Inferior parietal cortex (tissue), 1 donor: Measurements from ENCODE around the gene USP48.

ENCODE experiments used
- DNase-seq: peaks from one replicate; pipeline ENCODE4 v3.0.0-alpha.2; 2016; ENCODE audit errors: extremely low spot score

Gene USP48

DNA sequence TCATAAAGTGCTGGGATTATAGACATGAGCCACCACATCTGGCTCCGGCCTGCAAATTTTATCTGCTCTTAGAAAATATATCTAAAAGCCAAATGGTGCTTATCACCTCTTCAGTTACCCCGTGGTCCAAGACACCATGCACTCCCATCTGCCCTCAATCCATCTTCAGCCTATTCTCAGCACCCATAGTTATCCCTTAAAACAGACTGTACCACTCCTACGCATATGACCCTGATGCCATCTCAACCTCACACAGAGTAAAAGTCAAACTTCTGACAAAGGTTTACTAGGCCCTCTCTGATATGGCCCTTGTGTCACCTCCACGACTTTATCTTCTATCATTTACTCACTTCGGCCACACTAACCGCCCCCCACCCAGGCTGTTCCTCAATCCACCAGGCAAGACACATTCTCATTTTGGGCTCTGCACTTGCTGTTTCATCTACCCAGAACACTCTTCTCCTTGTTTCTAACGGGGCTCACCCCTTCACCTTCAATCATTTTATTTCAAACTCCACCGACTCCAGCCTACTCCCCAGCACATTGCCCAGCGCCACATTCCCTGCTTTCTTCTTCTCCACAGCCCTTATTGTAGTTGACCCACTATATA, 33.0 kb downstream of the USP48 start:
- no peak for DNase-seq

DNA sequence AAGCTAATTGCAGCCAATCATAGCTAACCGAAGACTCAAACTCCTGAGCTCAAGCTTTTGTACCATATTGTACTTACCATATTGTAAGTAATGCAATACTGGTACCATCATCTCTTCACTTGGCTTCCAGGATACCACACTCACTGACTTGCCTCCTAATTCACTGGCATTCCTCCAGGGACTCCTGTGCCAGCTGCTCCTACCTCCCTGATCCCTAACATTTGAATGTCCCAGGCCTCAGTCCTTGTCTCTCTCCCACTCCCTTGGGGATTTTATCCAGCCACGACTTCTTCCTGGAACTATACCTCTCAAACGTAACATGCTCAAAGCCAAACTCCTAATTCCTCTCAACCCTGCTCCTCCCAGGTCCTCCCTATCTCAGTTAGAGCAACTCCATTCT, 33.8 kb downstream of the USP48 start:
- DNase-seq: no peak

DNA sequence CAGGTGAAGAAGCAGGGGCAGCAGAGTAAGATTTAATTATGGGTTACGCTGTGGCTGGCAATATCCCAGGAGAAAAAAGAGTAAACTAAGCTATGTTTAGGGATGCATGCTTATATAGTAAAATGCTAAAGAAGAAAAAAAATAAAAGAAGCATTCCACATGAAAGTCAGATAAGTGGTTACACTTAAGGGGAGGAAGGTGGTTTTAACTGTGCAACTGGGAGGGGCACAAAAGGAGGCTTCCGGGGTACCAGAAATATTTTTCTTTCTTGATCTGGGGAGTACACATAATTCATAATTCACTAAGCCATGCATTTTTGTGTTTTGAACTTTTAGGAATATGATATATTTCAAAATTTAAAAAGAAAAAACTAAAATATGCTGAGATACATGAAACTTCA, 39.5 kb downstream of the USP48 start:
- no peak for DNase-seq

DNA sequence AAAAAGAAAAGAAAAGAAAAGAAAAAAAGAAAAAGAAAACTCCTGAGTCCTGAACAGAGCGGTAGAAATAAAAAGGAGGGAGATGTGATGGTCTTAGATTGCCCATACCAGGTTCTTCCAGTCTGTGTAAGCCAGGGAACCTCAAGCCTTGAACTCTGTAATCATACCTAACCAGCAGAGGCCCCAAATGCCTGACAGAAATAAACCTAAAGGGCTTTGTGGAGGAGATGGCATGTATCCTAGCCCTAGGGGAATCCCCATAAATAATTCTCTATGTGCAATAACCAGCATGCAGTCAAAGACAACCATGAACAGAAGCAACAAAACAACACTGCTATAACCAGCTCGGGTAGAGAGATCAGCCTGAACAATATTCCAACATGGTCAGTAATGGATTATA, 40.4 kb downstream of the USP48 start:
- DNase-seq: no peak

DNA sequence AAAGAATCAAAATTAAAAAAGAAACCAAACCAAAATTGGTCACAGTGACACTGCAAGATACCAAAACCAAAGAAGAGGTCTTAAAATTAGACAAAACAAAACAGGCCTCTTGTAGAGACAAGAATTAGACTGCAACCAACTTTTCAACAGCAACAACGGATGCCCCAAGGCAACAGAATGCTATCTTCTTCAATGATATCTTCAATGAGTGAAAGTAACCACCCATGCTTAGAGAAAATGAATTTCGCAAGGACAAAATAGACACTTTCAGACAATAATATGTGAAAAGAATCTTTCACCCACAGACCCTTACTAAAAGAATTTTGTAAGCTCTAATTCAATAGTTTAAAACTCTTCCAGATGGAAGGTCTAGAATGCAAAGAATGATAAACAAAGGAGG, 41.7 kb downstream of the USP48 start:
- no peak for DNase-seq

DNA sequence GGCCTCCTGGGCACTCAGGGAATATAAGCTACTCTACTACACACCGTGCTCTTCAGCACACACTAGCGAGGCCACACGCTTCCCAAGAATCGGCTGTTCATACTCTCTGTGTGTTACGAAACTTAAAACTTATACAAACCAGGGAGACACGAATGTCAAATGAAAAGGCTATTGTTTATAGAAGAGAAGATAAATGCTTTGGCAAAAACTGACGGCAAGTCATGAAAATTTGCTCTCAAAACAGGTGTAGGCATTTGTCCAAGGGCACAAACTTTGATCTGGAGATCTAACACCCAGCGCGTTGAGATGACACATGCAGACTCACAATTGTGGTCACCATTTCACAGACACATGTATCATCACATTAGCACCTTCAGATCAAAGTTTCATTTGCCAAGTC, 46.1 kb downstream of the USP48 start:
- no peak for DNase-seq

DNA sequence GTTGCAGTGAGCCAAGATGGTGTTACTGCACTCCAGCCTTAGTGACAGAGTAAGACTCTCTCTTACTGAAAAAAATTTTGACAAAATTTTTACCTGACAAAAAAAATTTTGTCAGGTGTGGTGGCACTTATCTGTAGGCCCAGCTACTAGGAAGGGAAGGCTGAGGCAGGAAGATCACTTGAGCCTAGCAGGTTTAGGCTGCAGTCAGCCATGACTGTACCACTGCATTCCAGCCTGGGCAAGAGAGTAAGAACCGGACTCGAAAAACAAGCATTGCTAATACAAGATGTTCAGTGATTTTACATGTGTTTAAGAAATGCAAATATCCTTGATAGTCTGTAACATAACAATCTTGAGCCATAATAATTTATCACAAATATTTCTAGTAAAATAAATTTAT, 46.9 kb downstream of the USP48 start:
- DNase-seq: no peak

DNA sequence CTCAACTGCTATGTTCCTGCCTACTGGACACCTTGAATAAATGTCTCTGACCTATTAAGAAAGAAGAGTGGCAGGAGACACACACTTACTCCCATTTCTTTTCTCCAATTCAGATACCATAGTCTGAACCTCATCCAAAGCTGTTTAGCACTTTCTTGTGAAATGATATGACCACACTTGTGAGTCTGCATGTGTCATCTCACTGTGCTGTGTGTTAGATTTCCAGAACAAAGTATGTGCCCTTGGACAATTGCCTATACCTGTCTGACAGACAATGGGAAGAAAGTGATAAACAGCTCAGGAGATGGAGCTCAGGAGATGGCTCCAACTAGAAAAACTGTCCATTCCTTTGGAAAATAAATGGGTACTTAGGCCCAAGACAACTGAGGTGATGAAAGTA, 48.4 kb downstream of the USP48 start:
- DNase-seq: no peak

DNA sequence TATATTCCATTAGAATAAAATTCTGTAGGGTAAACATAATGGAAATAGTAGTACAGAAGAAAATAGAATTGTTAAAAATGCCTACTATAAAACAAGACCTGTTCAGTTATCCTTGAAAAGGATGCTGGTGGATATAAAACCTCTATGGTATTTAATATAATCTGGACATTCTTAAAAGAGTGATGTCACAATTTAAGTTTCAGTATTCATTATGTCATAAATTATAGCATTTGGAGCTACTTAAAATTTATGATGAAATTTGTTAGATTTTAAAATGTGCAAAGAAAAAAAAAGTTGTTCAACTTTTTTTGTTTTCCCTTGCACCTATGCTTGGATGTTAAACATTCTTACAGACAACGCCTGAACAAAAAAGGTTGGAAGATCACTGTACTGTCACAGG, 50.3 kb downstream of the USP48 start:
- no peak for DNase-seq

DNA sequence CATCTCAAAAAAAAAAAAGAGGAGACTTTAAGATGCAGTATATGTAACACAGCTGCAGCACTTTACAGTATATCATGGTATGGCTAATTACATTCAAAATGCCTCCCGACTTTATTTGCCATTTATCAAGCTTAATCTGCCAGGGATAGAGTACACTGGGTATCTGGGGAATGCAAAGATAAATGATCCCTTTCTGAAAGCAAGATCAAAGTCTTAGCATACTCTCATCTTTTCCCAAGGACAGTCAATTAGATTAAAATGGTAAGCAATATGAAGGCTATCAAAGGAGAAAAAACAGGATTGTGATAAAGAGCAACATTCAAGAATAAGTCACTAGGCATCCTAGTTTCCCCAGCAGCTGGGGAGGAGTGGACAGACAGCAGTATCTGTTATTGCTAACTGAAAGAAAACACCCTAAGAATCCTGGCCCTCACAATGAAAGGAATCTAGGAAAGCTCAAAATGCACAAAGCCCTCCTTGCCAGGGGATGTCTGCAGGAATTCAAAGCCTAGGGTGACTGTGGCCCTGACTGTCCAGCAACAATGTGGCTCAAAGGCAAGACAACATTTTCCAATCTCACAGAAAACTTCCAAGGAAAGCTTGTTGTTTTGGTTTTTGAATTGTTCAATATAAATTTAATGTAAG, 57.1 kb downstream of the USP48 start:
- DNase-seq: no peak

DNA sequence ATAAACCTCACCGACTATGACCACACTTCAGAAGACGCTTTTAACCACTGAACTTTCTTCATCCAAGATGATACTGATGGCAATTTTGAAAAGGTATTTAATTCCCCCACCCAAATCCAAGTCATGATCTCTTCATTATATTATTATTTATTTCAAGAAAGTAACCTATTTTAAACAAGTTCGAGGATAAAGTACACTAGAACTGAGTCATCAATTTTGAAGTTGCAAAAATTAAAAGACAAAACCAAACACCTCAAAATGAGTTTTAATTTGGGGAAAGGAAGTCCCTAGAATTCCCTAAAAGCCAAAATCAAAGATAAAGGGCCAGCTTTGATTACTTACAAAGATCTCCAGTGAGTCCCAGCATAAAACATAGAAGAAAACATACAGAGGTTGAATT, 58.4 kb downstream of the USP48 start:
- no peak for DNase-seq

DNA sequence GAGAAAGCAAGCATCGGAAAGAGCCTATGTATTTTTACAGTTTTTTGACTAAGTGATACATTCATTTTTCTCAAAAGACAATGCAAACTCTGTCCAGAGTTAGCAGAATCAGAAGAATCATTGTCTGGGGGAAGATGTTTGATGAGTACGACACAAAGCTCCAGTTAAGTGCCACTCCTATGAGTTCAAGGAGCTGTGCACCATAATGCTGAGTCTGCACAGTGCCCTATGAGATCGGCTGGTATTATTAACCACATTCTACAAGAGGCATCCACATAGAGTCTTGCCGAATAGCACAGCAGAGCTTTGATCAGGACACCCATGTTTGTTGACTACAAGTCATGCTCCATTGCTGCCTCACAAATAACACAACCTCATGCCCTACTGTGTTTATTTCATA, 58.9 kb downstream of the USP48 start:
- no peak for DNase-seq

DNA sequence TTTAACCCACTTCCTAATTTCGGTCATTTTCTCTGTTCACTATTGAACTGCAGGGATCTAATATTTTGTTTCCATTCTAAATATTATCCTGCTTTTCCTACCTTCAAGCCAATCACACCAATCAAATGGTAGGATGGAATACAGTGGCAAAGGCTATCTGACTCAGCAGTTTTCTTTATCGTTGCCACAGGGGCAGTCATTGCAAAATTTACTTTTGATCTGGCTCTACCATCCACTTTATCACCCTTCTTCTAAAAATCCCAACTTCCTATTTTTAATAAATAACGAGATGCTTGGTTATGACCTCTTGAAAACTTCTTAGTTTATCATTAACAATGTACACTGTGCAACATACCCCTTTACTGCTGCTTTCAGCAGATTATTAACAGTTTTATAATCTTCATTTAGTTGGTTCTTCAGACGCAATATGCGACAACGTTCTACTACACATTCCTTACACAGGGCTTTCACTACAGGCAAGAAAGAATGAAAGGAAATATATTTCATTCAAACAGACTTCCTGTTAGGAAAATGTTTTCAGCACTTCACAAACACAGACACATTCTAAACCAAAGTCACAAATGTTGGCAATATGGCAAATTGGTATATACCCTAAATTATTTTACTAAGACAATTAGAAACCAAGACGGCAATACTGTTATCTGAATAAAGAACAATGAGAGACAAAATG, 61.5 kb downstream of the USP48 start:
- no peak for DNase-seq

DNA sequence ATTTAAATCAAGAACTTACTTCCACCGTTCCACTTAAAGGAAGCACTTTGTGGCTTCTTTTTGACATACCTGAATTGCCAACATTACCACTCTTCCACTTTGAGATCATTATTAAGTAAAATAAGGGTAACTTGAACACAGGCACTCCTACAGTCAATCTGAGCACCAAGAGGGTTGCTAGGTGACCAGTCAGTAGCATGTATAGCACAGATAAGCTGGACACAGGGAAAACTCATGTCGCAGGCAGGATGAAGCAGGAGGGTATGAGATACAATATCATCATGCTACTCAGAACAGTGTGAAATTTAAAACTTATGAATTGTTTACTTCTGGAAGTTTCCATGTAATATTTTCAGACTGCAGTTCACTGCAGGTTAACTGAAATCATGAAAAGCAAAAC, 66.8 kb downstream of the USP48 start:
- no peak for DNase-seq

DNA sequence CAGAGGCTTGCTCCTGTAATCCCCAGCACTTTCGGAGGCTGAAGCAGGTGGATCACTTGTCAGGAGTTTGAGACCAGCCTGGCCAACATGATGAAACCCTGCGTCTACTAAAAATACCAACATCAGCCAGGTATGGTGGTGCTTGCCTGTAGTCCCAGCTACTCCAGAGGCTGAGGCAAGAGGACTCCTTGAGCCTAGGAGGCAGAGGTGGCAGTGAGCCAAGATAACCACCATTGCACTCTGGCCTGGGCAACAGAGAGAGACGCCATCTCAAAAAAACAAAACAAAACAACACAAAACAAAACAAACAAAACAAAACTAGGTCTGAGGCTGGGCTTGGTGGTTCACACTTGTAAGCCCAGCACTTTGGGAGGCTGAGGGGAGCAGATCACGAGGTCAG, 75.1 kb downstream of the USP48 start:
- DNase-seq: no peak

DNA sequence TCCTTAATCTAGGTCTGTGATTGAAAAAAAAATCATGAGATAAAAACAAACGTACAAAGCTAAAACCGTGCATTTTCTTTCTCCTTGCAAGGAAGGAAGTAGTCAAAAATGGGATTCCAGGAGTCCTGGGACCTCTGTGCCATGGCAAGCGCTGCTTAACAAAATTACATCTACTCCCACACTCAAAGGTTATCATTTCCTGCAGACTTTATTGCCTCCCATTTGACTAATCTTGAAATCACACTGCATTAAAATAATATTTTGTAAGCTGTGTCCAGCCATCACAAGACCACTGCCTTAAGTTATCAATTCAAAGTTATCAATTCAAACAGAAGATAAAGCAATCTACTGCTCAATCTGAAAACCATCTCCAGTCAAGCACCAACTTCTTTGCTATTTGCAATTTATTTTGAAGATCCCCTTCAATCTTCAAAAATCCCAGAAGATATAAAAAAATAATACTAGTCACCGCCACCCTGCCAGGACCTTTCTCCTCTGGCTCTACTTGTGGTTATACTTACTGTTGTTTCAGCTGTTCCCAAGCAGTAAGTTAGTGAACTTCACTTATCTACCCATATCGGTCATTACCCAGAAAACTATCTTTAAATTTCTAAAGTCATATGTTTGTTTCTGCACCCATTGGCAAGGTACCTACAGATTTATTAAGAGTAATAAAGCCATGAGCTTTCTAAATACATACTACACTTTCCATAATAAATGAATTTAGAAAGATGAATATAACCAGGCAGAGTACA, 75.7 kb downstream of the USP48 start:
- no peak for DNase-seq

DNA sequence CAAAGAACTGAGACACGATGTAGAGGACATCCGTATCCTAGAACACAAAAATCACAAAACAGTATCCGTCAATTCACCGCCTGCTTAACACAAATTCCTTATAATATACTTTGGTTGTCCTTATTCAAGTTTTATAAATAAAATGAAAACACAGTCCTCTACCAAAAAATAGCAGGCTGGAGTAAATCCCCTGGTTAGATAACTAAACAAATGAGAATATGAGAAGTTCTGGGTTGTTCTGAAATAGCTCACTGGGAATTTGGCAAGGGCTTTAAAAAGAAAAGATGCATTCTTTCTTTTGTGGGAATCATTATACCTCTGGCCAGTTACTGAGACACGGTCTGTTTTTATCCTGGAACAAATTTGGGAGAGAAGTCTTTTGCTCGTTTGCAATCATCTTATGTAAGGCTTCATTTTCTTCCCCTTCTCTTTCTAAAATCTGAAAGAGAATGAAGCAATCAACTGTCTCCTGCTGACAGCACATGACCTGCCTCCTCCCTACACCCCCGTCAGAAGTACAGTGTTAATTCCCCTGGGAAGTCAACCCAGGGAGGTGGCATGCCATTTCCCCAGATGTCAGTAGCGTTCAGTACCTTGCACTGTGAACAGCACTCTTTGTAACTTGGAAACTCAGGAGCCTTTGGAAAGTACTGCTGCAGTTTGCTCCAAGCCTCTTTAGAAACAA, 76.7 kb downstream of the USP48 start:
- DNase-seq: peak; percentile 66

DNA sequence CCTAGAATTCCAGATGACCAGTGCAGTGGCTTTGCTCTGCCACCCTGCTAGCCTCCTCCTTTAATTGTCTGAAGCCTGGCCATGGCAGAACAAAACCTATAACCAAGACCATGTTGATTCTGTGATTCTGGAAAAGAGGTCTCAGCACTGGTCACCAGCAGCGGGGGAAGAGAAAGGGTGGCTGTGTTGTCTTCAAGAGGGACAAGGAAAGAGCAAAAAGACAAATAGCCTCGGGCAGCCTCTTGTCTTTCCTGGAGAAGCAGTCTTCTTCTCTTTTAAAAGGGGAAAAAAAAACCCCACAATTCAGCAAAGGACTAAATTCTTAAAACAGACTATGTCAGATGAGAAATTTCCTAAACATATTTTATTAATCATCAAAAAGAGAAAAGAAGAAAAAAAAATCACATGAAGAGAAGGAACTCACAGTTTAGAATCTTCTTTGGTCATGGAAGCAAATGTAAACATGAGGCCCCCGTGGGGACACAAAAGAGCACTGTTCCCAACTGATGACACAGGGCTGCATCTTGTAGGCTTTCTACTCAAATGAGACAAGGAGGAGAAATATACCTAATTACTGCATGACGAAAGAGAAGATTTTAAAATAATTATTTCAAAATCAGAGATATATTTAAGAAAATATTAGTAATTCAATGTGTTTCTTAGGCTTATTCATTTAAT, 77.5 kb downstream of the USP48 start:
- peak; percentile 71 for DNase-seq

DNA sequence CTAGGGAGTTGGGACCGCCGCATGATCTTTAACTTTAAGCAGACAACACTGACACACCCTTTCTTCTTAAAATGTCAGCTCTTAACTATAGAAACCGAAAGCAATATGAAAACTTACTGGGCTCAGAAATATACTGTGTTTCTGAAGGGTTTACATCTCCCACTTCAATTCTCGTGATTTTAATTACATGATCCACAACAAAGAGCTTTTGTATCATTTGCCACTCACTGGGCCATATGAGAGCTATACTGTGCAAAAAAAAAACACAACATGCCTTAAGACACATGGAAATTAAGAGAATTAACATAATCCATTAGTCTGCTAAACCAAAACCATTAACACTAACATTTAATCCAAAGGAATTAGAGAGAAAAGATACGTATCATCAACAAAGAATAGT, 78.8 kb downstream of the USP48 start:
- DNase-seq: peak; percentile 13

DNA sequence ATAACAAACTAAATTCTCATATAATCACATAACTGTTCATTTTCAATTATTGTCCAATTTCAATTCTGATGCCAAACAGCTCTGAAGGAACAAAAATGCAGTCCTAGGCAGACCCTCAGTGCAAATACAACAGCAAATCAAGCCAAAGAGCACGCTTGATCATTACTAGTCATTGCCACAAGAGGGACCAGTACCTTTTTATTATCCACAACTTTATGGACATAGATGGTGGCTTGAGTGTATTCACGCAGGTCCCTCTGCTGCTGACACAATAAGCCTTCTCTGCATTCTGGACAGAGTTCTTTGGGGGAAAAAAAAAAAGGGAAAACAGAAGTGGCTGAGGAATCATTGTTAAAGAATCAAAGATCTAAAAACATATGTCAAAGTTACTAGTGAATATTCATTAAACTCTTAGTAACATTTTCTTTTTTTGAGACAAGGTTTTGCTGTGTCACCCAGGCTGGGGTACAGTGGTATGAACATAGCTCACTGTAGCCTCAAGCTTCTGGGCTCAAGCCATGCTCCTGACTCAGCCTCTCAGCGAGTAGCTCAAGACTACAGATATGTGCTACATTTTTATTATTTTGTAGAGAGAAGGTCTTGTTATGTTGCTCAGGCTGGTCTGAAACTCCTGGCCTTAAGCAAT, 79.5 kb downstream of the USP48 start:
- DNase-seq: peak; percentile 42

DNA sequence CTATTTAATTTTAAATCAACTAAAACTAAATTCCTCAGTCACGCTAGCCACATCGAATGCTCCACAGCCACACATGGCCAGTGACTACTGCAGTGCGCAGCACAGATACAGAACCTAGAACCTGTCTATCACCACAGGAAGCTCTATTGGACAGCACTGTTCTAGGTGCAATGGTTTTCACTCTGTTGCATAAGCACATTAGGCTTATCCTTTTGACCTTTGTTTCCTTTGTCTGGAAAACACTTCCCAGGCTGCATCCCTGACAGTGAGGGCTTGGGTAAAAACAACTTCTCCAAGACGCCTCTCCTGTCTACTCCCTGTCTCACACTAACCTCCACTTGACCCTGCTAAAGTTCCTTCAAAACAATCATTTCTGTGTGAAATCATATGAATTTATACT, 80.2 kb downstream of the USP48 start:
- DNase-seq: no peak
